ENCODE measurements around the gene KISS1R.

- TF ChIP-seq CTCF (conservative IDR thresholded peaks at IDR 0.05; ENCODE audit: low read length) (no peak), EZH2phosphoT487 (IDR thresholded peaks at IDR 0.05; ENCODE audit: borderline replicate concordance) (no peak)
Observed at GRCh38 chr19:944171-944567, 27.0 kb downstream of the KISS1R start.
